ENCODE results near the gene ZCCHC14. TPM values are rescaled to one million over a fixed set of nuclear protein-coding genes. Genes with fewer than 3 reads are reported as not detected.

Gene ZCCHC14
- total RNA-seq, 1 experiment from 2014 or later = 6.0 TPM

- no peak for DNase-seq (ENCODE audit: low read depth, low spot score)
- in situ Hi-C loops (cut with HindIII; ENCODE audit: low pct_unique_long_range_greater_than_20kb, low sequenced_read_pairs) = no loop called here
These were observed 21.3 kb downstream of the ZCCHC14 start for GRCh38 chr16:87471278-87472141.

- in situ Hi-C loops (cut with HindIII; ENCODE audit: low pct_unique_long_range_greater_than_20kb, low sequenced_read_pairs) = no loop called here
- DNase-seq (ENCODE audit: low read depth, low spot score) = no peak
These were observed 22.5 kb downstream of the ZCCHC14 start for GRCh38 chr16:87470332-87470731.

- no peak for DNase-seq (ENCODE audit: low read depth, low spot score)
- in situ Hi-C loops (cut with HindIII; ENCODE audit: low pct_unique_long_range_greater_than_20kb, low sequenced_read_pairs) = no loop called here
These were observed 23.7 kb downstream of the ZCCHC14 start for GRCh38 chr16:87469169-87469568.

- DNase-seq (ENCODE audit: low read depth, low spot score) = no peak
- in situ Hi-C loops (cut with HindIII; ENCODE audit: low pct_unique_long_range_greater_than_20kb, low sequenced_read_pairs) = no loop called here
These were observed 24.3 kb downstream of the ZCCHC14 start for GRCh38 chr16:87468550-87468949.

GRCh38 chr16:87466975-87467501 lies 25.8 kb downstream of the ZCCHC14 start:
- DNase-seq (ENCODE audit: low read depth, low spot score) = no peak
- in situ Hi-C loops (cut with HindIII; ENCODE audit: low pct_unique_long_range_greater_than_20kb, low sequenced_read_pairs) = no loop called here

- no peak for DNase-seq (ENCODE audit: low read depth, low spot score)
- in situ Hi-C loops (cut with HindIII; ENCODE audit: low pct_unique_long_range_greater_than_20kb, low sequenced_read_pairs) = no loop called here
These were observed 26.9 kb downstream of the ZCCHC14 start for GRCh38 chr16:87465879-87466278.

- in situ Hi-C loops (cut with HindIII; ENCODE audit: low pct_unique_long_range_greater_than_20kb, low sequenced_read_pairs) = no loop called here
- peak; percentile 58 for DNase-seq (ENCODE audit: low read depth, low spot score)
These were observed 27.5 kb downstream of the ZCCHC14 start for GRCh38 chr16:87465306-87465705.

GRCh38 chr16:87464691-87465300 lies 28.0 kb downstream of the ZCCHC14 start:
- in situ Hi-C loops (cut with HindIII; ENCODE audit: low pct_unique_long_range_greater_than_20kb, low sequenced_read_pairs) = no loop called here
- DNase-seq (ENCODE audit: low read depth, low spot score) = peak; percentile 69

GRCh38 chr16:87463722-87464690 lies 28.8 kb downstream of the ZCCHC14 start:
- in situ Hi-C loops (cut with HindIII; ENCODE audit: low pct_unique_long_range_greater_than_20kb, low sequenced_read_pairs) = no loop called here
- DNase-seq (ENCODE audit: low read depth, low spot score) = peak; percentile 51

GRCh38 chr16:87461466-87461991 lies 31.3 kb downstream of the ZCCHC14 start:
- in situ Hi-C loops (cut with HindIII; ENCODE audit: low pct_unique_long_range_greater_than_20kb, low sequenced_read_pairs) = no loop called here
- peak; percentile 88 for DNase-seq (ENCODE audit: low read depth, low spot score)

GRCh38 chr16:87460936-87461335 lies 31.9 kb downstream of the ZCCHC14 start:
- in situ Hi-C loops (cut with HindIII; ENCODE audit: low pct_unique_long_range_greater_than_20kb, low sequenced_read_pairs) = no loop called here
- DNase-seq (ENCODE audit: low read depth, low spot score) = no peak

- in situ Hi-C loops (cut with HindIII; ENCODE audit: low pct_unique_long_range_greater_than_20kb, low sequenced_read_pairs) = no loop called here
- DNase-seq (ENCODE audit: low read depth, low spot score) = no peak
These were observed 33.0 kb downstream of the ZCCHC14 start for GRCh38 chr16:87459833-87460232.

- in situ Hi-C loops (cut with HindIII; ENCODE audit: low pct_unique_long_range_greater_than_20kb, low sequenced_read_pairs) = no loop called here
- DNase-seq (ENCODE audit: low read depth, low spot score) = no peak
These were observed 33.8 kb downstream of the ZCCHC14 start for GRCh38 chr16:87459027-87459426.

GRCh38 chr16:87458424-87458915 lies 34.4 kb downstream of the ZCCHC14 start:
- no peak for DNase-seq (ENCODE audit: low read depth, low spot score)
- in situ Hi-C loops (cut with HindIII; ENCODE audit: low pct_unique_long_range_greater_than_20kb, low sequenced_read_pairs) = no loop called here

GRCh38 chr16:87457709-87458423 lies 35.0 kb downstream of the ZCCHC14 start:
- peak; percentile 93 for DNase-seq (ENCODE audit: low read depth, low spot score)
- in situ Hi-C loops (cut with HindIII; ENCODE audit: low pct_unique_long_range_greater_than_20kb, low sequenced_read_pairs) = no loop called here

GRCh38 chr16:87457061-87457611 lies 35.7 kb downstream of the ZCCHC14 start:
- in situ Hi-C loops (cut with HindIII; ENCODE audit: low pct_unique_long_range_greater_than_20kb, low sequenced_read_pairs) = no loop called here
- peak; percentile 6 for DNase-seq (ENCODE audit: low read depth, low spot score)

Data from SK-MEL-5 (cell line).